ENCODE results near the gene TBCCD1.

Gene TBCCD1

DNA sequence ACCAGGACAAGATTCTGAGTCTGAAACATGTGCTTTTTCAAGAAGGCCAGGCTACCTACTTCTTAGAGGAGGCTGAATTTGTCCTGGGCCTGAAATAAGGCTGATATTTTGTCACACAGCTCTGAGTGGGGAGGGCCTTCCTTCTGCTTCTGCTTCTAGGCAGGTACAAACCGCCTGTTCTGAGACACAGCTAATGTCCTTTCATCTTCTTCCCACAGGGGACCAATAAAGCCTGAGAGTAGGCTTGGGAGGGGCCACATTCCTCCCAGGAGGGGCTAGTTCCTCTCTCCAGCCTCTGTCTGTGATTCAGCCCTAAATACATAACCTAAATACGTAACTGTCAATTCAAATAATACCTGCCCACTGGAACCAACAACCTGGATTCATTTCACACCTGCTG lies 57.7 kb downstream of the TBCCD1 start:
- no peak overlapping the region for H3K27ac ChIP-seq (ENCODE audit: low read depth, low read length)
- no peaks in the 10 kb centered on the region for H3K9me3 ChIP-seq (ENCODE audit: control insufficient read depth, insufficient read depth, low read length)
- no peaks in the 10 kb centered on the region for H3K79me2 ChIP-seq (ENCODE audit: control insufficient read depth, low read length)
- no peaks in the 10 kb centered on the region for H3K9me2 ChIP-seq (replicated peaks; ENCODE audit: control insufficient read depth, low read length)
- H3F3A ChIP-seq (ENCODE audit: control insufficient read depth, insufficient read depth): no peaks in the 10 kb centered on the region
- H3K36me3 ChIP-seq (ENCODE audit: control insufficient read depth, low read length): no peaks in the 10 kb centered on the region
- no peaks in the 10 kb centered on the region for H3K4me1 ChIP-seq (ENCODE audit: control insufficient read depth, low read length)
- H4K20me1 ChIP-seq (ENCODE audit: control insufficient read depth, insufficient read depth, low read depth, low read length): no peaks in the 10 kb centered on the region
- no peak overlapping the region for H3K4me2 ChIP-seq (ENCODE audit: low read length)
- H3K4me3 ChIP-seq (ENCODE audit: low read length): no peak overlapping the region
- no peaks in the 10 kb centered on the region for H3K27me3 ChIP-seq (ENCODE audit: control insufficient read depth, low read length)
- no peak for TF ChIP-seq EZH2phosphoT487 (IDR thresholded peaks at IDR 0.05; ENCODE audit: borderline replicate concordance, low read length)
- TF ChIP-seq, protein P1, sequence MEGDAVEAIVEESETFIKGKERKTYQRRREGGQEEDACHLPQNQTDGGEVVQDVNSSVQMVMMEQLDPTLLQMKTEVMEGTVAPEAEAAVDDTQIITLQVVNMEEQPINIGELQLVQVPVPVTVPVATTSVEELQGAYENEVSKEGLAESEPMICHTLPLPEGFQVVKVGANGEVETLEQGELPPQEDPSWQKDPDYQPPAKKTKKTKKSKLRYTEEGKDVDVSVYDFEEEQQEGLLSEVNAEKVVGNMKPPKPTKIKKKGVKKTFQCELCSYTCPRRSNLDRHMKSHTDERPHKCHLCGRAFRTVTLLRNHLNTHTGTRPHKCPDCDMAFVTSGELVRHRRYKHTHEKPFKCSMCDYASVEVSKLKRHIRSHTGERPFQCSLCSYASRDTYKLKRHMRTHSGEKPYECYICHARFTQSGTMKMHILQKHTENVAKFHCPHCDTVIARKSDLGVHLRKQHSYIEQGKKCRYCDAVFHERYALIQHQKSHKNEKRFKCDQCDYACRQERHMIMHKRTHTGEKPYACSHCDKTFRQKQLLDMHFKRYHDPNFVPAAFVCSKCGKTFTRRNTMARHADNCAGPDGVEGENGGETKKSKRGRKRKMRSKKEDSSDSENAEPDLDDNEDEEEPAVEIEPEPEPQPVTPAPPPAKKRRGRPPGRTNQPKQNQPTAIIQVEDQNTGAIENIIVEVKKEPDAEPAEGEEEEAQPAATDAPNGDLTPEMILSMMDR (IDR thresholded peaks at IDR 0.05; ENCODE audit: low read depth, low read length, poor library complexity, severe bottlenecking): no peak

DNA sequence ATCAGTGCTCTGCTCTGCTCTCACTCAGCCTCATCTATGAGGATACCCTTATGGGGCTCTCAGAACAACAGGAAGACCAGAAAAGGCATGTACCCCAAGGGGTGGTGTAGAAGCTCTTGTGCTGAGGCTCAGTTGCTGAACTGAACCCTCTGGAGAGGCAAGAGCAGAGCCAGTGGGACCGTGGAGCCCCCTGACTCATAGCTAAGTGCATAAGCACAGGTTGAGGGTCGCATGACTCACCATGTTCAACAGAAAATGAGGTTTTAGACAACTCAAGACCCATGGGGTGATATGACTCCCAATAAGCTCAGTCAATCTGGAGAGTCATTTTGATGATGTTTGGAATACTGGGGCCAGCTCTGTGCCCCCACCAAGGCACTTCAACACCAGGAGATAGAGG lies 60.3 kb downstream of the TBCCD1 start:
- H3K9me3 ChIP-seq (ENCODE audit: control insufficient read depth, insufficient read depth, low read length): no peaks in the 10 kb centered on the region
- H3K4me3 ChIP-seq (ENCODE audit: low read length): no peak overlapping the region
- no peaks in the 10 kb centered on the region for H3F3A ChIP-seq (ENCODE audit: control insufficient read depth, insufficient read depth)
- no peak for TF ChIP-seq EZH2phosphoT487 (IDR thresholded peaks at IDR 0.05; ENCODE audit: borderline replicate concordance, low read length)
- TF ChIP-seq, protein P1 (IDR thresholded peaks at IDR 0.05; ENCODE audit: low read depth, low read length, poor library complexity, severe bottlenecking): no peak
- H4K20me1 ChIP-seq (ENCODE audit: control insufficient read depth, insufficient read depth, low read depth, low read length): no peaks in the 10 kb centered on the region
- H3K4me1 ChIP-seq (ENCODE audit: control insufficient read depth, low read length): no peaks in the 10 kb centered on the region
- no peaks in the 10 kb centered on the region for H3K9me2 ChIP-seq (replicated peaks; ENCODE audit: control insufficient read depth, low read length)
- H3K79me2 ChIP-seq (ENCODE audit: control insufficient read depth, low read length): no peaks in the 10 kb centered on the region
- no peak overlapping the region for H3K4me2 ChIP-seq (ENCODE audit: low read length)
- no peak overlapping the region for H3K27ac ChIP-seq (ENCODE audit: low read depth, low read length)
- H3K27me3 ChIP-seq (ENCODE audit: control insufficient read depth, low read length): peaks cover 18% of the 10 kb centered on the region
- H3K36me3 ChIP-seq (ENCODE audit: control insufficient read depth, low read length): no peaks in the 10 kb centered on the region

DNA sequence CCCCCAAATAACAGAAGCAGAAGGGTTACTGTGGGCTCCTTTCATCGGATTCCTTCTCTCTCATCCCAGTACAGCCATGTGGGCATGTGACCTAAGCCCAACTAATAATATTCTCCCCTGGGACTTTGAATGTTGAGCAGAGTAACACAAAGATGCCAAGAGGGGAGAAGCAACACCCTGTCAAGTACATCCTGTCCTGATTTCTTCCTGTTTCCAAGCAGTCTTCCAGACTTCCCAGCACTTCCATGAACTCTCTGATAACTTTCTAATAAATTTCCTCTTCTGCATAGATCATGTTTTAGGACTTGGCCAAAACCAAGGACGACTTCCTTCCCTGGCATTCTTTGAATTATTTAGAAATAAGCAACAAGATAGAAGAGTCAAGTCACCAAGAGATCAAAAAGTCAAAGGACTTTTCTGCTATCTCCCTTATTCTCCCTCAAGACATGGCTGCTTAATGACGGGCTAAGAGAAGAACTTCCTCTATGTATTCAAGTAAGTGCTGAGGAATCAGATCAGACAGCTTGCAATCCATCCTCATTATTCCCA lies 60.9 kb downstream of the TBCCD1 start:
- Histone ChIP-seq H3K9me3 (ENCODE audit: control insufficient read depth, insufficient read depth, low read length) (no peaks in the 10 kb centered on the region), H3K79me2 (ENCODE audit: control insufficient read depth, low read length) (no peaks in the 10 kb centered on the region), H3K36me3 (ENCODE audit: control insufficient read depth, low read length) (no peaks in the 10 kb centered on the region), H3K4me3 (ENCODE audit: low read length) (no peak overlapping the region), H3K9me2 (replicated peaks; ENCODE audit: control insufficient read depth, low read length) (no peaks in the 10 kb centered on the region), H3K27ac (ENCODE audit: low read depth, low read length) (no peak overlapping the region), H3K4me1 (ENCODE audit: control insufficient read depth, low read length) (no peaks in the 10 kb centered on the region), H4K20me1 (ENCODE audit: control insufficient read depth, insufficient read depth, low read depth, low read length) (no peaks in the 10 kb centered on the region), H3F3A (ENCODE audit: control insufficient read depth, insufficient read depth) (no peaks in the 10 kb centered on the region), H3K27me3 (ENCODE audit: control insufficient read depth, low read length) (peaks cover 18% of the 10 kb centered on the region), H3K4me2 (ENCODE audit: low read length) (no peak overlapping the region)
- no peak for TF ChIP-seq EZH2phosphoT487 (IDR thresholded peaks at IDR 0.05; ENCODE audit: borderline replicate concordance, low read length)
- TF ChIP-seq, protein P1 (IDR thresholded peaks at IDR 0.05; ENCODE audit: low read depth, low read length, poor library complexity, severe bottlenecking): no peak

Data from DOHH2 (cell line).